ENCODE results near the gene SKIL.
"Not testable (repeated sequence)": the region's sequence is repeated elsewhere in the genome, so short reads cannot be mapped to it uniquely, and the experiment has no call there.

The SKIL gene

DNA sequence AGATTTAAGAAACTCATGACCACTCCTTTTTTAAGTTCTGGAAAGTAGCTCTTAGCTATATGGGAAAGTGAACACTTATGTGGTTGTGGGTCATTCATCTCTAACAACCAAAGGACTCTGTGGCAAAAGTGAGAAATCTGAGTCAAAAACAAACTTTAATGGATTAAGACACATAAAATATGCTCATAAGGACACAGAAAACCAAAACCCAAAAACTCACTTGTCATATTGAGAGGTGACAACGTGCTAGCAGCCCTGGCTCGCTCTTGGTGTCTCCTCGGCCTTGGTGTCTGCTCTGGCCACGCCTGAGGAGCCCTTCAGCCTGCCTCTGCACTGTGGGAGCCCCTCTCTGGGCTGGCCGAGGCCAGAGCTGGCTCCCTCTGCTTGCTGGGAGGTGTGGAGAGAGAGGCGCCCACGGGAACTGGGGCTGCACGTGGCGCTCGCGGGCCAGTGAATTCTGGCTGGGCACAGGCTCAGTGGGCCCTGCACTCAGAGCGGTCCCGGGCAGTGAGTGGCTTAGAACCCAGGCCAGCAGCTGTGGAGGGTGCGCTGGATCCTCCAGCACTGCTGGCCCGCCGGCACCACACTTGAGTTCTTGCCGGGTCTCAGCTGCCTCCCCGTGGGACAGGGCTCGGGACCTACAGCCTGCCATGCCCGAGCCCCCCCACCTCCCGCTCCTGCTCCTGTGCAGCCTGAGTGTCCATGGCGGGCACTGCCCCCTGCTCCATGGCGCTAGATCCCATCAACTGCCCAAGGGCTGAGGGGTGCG, 30.3 kb upstream of the SKIL start:
- Histone ChIP-seq H3K27ac (ENCODE audit: low read depth in 2 of 2, low read length in 2 of 2) (no peak overlapping the region), H3K9me3 (ENCODE audit: control insufficient read depth in 2 of 2, low read length in 2 of 2) (no peaks in the 10 kb centered on the region), H3K36me3 (ENCODE audit: control insufficient read depth in 2 of 2, insufficient read depth in 2 of 2, low read length in 2 of 2) (no peaks in the 10 kb centered on the region), H3K4me3 (ENCODE audit: low read length in 2 of 2) (no peak overlapping the region), H3K4me1 (ENCODE audit: control insufficient read depth in 2 of 2, insufficient read depth in 2 of 2, low read length in 2 of 2) (peaks cover 5 to 6% of the 10 kb centered on the region in 2 donors), H3K9ac (ENCODE audit: low read depth in 1 of 2, low read length in 2 of 2) (no peak overlapping the region), H3K27me3 (ENCODE audit: control insufficient read depth in 2 of 2, insufficient read depth in 2 of 2, low read length in 2 of 2) (no peaks in the 10 kb centered on the region)

DNA sequence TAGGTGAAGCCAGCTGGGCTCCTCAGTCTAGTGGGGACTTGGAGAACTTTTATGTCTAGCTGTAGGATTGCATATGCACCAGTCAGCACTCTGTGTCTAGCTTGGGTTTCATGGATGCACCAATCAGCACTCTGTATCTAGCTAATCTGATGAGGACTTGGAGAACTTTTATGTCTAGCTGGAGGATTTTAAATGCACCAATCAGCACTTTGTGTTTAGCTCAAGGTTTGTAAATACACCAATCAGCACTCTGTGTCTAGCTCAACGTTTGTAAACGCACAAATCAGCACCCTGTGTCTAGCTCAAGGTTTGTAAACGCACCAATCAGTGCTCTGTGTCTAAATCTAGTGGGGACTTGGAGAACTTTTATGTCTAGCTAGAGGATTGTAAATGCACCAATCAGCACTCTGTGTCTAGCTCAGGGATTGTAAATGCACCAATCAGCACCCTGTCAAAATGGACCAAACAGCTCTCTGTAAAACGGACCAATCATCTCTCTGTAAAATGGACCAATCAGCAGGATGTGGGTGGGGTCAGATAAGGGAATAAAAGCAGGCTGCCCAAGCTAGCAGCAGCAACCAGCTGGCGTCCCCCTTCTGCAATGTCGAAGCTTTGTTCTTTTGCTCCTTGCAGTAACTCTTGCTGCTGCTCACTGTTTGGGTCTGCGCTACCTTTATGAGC, 29.5 kb upstream of the SKIL start:
- H3K36me3 ChIP-seq (ENCODE audit: control insufficient read depth in 2 of 2, insufficient read depth in 2 of 2, low read length in 2 of 2); H3K9ac ChIP-seq (ENCODE audit: low read depth in 1 of 2, low read length in 2 of 2); H3K4me1 ChIP-seq (ENCODE audit: control insufficient read depth in 2 of 2, insufficient read depth in 2 of 2, low read length in 2 of 2): not testable (repeated sequence)

DNA sequence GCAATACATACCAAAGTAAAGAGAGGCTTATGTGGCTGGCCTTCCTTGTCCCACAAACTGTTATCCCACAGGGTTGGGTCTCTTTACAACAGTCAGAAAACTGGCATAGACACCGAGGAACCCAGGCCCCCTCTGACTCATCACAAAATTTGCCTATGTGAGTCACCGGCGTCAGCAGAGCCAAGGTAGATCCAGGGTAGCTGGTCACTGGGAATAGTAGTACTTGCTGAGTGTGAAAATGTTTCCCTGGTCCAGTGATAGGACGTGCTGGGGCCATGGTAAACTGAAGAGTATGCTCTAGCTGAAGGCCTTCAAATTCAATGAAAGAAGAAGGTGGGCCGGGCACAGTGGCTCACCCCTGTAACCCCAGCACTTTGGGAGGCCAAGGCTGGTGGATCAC, 27.1 kb upstream of the SKIL start:
- H3K36me3 ChIP-seq (ENCODE audit: control insufficient read depth in 2 of 2, insufficient read depth in 2 of 2, low read length in 2 of 2): no peaks in the 10 kb centered on the region
- no peak overlapping the region for H3K4me3 ChIP-seq (ENCODE audit: low read length in 2 of 2)
- peak overlapping the region; percentile 59 to 70 for H3K27ac ChIP-seq (ENCODE audit: low read depth in 2 of 2, low read length in 2 of 2)
- H3K9ac ChIP-seq (ENCODE audit: low read depth in 1 of 2, low read length in 2 of 2): no peak overlapping the region
- H3K27me3 ChIP-seq (ENCODE audit: control insufficient read depth in 2 of 2, insufficient read depth in 2 of 2, low read length in 2 of 2): no peaks in the 10 kb centered on the region
- peaks cover 5 to 6% of the 10 kb centered on the region in 2 donors for H3K4me1 ChIP-seq (ENCODE audit: control insufficient read depth in 2 of 2, insufficient read depth in 2 of 2, low read length in 2 of 2)
- no peaks in the 10 kb centered on the region for H3K9me3 ChIP-seq (ENCODE audit: control insufficient read depth in 2 of 2, low read length in 2 of 2)

More for the DNA sequence above, 29.5 kb upstream of the SKIL start:
- not testable (repeated sequence) for H3K4me3 ChIP-seq (ENCODE audit: low read length in 2 of 2); H3K9me3 ChIP-seq (ENCODE audit: control insufficient read depth in 2 of 2, low read length in 2 of 2); H3K27ac ChIP-seq (ENCODE audit: low read depth in 2 of 2, low read length in 2 of 2); H3K27me3 ChIP-seq (ENCODE audit: control insufficient read depth in 2 of 2, insufficient read depth in 2 of 2, low read length in 2 of 2)

DNA sequence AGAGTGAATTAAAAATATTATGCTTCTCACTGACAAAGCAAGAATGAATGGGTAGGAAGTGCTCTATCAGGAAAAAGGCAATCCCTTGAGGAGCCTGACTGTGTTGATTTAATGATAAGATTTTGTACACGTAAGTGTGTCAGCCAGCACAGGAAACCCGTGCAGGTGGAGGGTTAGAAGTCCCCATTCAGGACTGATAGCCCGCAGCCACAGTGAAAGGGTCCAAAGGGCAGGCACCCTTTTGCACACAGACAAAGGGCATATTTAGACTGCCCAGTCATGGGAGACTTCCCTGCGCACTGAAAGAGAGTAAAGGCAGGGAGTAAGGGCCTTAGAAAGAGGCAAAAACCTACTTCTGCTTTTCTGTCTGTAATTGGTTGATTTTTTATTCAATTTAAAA, 26.4 kb upstream of the SKIL start:
- H3K9ac ChIP-seq (ENCODE audit: low read depth in 1 of 2, low read length in 2 of 2): no peak overlapping the region
- peaks cover 5 to 6% of the 10 kb centered on the region in 2 donors for H3K4me1 ChIP-seq (ENCODE audit: control insufficient read depth in 2 of 2, insufficient read depth in 2 of 2, low read length in 2 of 2)
- no peaks in the 10 kb centered on the region for H3K36me3 ChIP-seq (ENCODE audit: control insufficient read depth in 2 of 2, insufficient read depth in 2 of 2, low read length in 2 of 2)
- H3K9me3 ChIP-seq (ENCODE audit: control insufficient read depth in 2 of 2, low read length in 2 of 2): no peaks in the 10 kb centered on the region
- no peak overlapping the region for H3K4me3 ChIP-seq (ENCODE audit: low read length in 2 of 2)
- H3K27ac ChIP-seq (ENCODE audit: low read depth in 2 of 2, low read length in 2 of 2): peak overlapping the region; percentile 59 to 70
- no peaks in the 10 kb centered on the region for H3K27me3 ChIP-seq (ENCODE audit: control insufficient read depth in 2 of 2, insufficient read depth in 2 of 2, low read length in 2 of 2)

DNA sequence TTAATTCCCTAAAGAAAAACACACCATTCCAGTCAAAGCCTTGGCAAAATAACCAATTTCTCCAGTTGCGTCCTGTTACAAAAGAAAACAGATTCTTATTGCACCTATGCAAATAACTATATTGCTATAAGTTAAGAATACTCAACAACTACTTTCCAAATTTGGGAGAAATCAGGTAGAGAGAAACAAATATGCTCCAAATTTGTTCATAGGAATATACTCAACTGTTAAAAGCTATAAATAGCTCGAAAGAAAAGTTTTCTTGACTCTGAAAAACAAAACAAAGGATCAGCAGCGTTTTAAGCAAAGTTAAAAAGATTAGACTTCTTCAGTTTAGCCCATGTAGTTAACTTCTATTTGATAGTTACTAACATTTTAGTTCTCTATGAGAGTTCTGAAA, 20.1 kb upstream of the SKIL start:
- no peaks in the 10 kb centered on the region for H3K36me3 ChIP-seq (ENCODE audit: control insufficient read depth in 2 of 2, insufficient read depth in 2 of 2, low read length in 2 of 2)
- no peaks in the 10 kb centered on the region for H3K27me3 ChIP-seq (ENCODE audit: control insufficient read depth in 2 of 2, insufficient read depth in 2 of 2, low read length in 2 of 2)
- H3K4me1 ChIP-seq (ENCODE audit: control insufficient read depth in 2 of 2, insufficient read depth in 2 of 2, low read length in 2 of 2): no peaks in the 10 kb centered on the region
- H3K27ac ChIP-seq (ENCODE audit: low read depth in 2 of 2, low read length in 2 of 2): no peak overlapping the region
- H3K4me3 ChIP-seq (ENCODE audit: low read length in 2 of 2): no peak overlapping the region
- peaks cover 0 to 4% of the 10 kb centered on the region in 2 donors for H3K9me3 ChIP-seq (ENCODE audit: control insufficient read depth in 2 of 2, low read length in 2 of 2)
- no peak overlapping the region for H3K9ac ChIP-seq (ENCODE audit: low read depth in 1 of 2, low read length in 2 of 2)

DNA sequence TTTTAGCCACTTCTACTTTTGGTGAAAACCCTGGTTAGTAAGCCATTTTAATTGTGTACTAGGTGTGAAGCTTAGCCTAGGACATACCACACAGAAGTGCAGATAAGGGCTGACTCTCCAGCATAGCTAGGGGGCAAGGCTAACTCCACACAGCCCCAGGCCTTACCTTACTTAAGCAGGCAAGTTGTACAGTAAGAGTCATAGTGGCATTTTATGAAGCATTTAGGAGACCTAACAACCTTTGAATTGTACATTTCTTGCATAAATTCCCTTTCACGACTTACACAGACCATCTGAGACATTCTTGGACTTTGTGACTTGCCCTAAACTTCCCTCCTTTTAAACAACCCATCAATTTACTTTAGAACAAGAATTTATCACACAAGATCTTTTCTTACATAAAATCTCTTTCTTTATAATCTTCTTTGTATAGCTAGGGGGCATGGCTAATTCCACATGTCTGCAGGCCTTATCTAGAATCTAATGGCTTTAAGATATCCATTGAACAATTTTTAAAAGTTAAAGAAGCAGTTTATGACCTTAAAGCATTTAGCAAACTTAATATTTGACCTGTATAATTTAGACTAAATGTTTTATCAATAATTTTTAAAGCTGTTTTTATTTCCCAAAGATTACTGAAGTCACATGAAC, 18.7 kb upstream of the SKIL start:
- H3K27me3 ChIP-seq (ENCODE audit: control insufficient read depth in 2 of 2, insufficient read depth in 2 of 2, low read length in 2 of 2): no peaks in the 10 kb centered on the region
- no peak overlapping the region for H3K27ac ChIP-seq (ENCODE audit: low read depth in 2 of 2, low read length in 2 of 2)
- no peaks in the 10 kb centered on the region for H3K36me3 ChIP-seq (ENCODE audit: control insufficient read depth in 2 of 2, insufficient read depth in 2 of 2, low read length in 2 of 2)
- no peak overlapping the region for H3K9ac ChIP-seq (ENCODE audit: low read depth in 1 of 2, low read length in 2 of 2)
- H3K4me3 ChIP-seq (ENCODE audit: low read length in 2 of 2): no peak overlapping the region
- no peaks in the 10 kb centered on the region for H3K4me1 ChIP-seq (ENCODE audit: control insufficient read depth in 2 of 2, insufficient read depth in 2 of 2, low read length in 2 of 2)
- H3K9me3 ChIP-seq (ENCODE audit: control insufficient read depth in 2 of 2, low read length in 2 of 2): peaks cover 0 to 4% of the 10 kb centered on the region in 2 donors

DNA sequence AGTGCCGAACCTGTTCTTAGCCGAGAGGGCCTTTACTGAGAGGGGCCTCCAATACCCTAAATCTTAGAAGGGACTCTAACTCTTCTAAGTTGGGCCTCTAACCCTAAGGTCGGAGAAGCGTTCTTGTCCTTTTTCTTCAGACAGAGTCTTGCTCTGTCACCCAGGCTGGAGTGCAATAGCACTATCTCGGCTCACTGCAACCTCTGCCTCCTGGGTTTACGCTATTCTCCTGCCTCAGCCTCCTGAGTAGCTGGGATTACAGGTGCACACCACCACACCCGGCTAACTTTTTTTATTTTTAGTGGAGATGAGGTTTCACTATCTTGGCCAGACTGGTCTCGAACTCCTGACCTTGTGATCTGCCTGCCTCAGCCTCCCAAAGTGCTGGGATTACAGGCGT, 15.2 kb upstream of the SKIL start:
- not testable (repeated sequence) for H3K9me3 ChIP-seq (ENCODE audit: control insufficient read depth in 2 of 2, low read length in 2 of 2); H3K27ac ChIP-seq (ENCODE audit: low read depth in 2 of 2, low read length in 2 of 2); H3K36me3 ChIP-seq (ENCODE audit: control insufficient read depth in 2 of 2, insufficient read depth in 2 of 2, low read length in 2 of 2); H3K27me3 ChIP-seq (ENCODE audit: control insufficient read depth in 2 of 2, insufficient read depth in 2 of 2, low read length in 2 of 2); H3K9ac ChIP-seq (ENCODE audit: low read depth in 1 of 2, low read length in 2 of 2); H3K4me1 ChIP-seq (ENCODE audit: control insufficient read depth in 2 of 2, insufficient read depth in 2 of 2, low read length in 2 of 2); H3K4me3 ChIP-seq (ENCODE audit: low read length in 2 of 2)

DNA sequence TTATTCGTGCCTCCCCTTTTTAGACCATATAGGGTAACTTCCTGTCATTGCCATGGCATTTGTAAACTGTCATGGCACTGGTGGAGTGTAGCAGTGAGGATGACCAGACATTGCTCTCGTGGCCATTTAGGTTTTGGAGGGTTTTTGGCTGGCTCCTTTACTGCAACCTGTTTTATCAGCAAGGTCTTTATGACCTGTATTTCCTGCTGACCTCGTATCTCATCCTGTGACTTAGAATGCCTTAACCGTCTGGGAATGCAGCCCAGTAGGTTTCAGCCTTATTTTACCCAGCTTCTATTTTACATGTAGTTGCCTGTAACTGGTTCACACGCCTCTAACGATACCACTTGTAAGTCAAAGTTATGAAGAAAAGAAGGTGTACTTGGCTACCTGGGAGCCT, 13.7 kb upstream of the SKIL start:
- H3K4me1 ChIP-seq (ENCODE audit: control insufficient read depth in 2 of 2, insufficient read depth in 2 of 2, low read length in 2 of 2); H3K27ac ChIP-seq (ENCODE audit: low read depth in 2 of 2, low read length in 2 of 2); H3K27me3 ChIP-seq (ENCODE audit: control insufficient read depth in 2 of 2, insufficient read depth in 2 of 2, low read length in 2 of 2); H3K9me3 ChIP-seq (ENCODE audit: control insufficient read depth in 2 of 2, low read length in 2 of 2); H3K4me3 ChIP-seq (ENCODE audit: low read length in 2 of 2); H3K36me3 ChIP-seq (ENCODE audit: control insufficient read depth in 2 of 2, insufficient read depth in 2 of 2, low read length in 2 of 2); H3K9ac ChIP-seq (ENCODE audit: low read depth in 1 of 2, low read length in 2 of 2): not testable (repeated sequence)

DNA sequence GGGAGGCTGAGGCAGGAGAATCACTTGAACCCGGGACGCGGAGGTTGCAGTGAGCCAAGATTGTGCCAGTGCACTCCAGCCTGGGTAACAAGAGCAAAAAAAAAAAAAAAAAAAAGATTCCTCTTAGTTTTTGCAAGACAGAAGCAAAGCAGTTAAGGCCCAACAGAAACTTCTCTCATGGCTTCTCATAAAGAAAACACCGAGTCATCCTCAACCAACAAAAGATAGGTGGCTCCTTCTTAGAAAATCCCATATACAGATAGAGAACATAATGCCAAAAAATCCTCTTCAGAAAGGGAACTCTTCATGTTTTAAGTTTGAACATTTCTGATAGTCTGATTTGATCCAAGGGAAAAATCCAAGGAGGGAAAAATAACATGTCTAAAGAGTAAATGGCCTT, 12.5 kb upstream of the SKIL start:
- Histone ChIP-seq H3K4me1 (ENCODE audit: control insufficient read depth in 2 of 2, insufficient read depth in 2 of 2, low read length in 2 of 2) (no peaks in the 10 kb centered on the region), H3K9me3 (ENCODE audit: control insufficient read depth in 2 of 2, low read length in 2 of 2) (no peaks in the 10 kb centered on the region), H3K36me3 (ENCODE audit: control insufficient read depth in 2 of 2, insufficient read depth in 2 of 2, low read length in 2 of 2) (no peaks in the 10 kb centered on the region), H3K27me3 (ENCODE audit: control insufficient read depth in 2 of 2, insufficient read depth in 2 of 2, low read length in 2 of 2) (no peaks in the 10 kb centered on the region), H3K4me3 (ENCODE audit: low read length in 2 of 2) (no peak overlapping the region), H3K9ac (ENCODE audit: low read depth in 1 of 2, low read length in 2 of 2) (no peak overlapping the region), H3K27ac (ENCODE audit: low read depth in 2 of 2, low read length in 2 of 2) (no peak overlapping the region)

All from mucosa of rectum (tissue), 2 donors.